Endothelial cell of umbilical vein (primary cell): Measurements from ENCODE around the gene ATN1. TPM values are rescaled to one million over a fixed set of nuclear protein-coding genes. Genes with fewer than 3 reads are reported as not detected.

Source experiments
- BruUV-seq: library from RNA; stranded (reverse); fragments of 400-500 nt; replicated peaks from 2 replicates; lab custom pipeline; 2021; lab: Mats Ljungman, UMichigan
- CTCF ChIA-PET: fragments of 300-600, 350-600 bp; sonication (Branson Sonifier 250); formaldehyde crosslinking; loops from one replicate; lab custom pipeline; 2021; ENCODE audit warnings: antibody characterized with exemption, inconsistent platforms; lab: Charles Lee
- POLR2A ChIA-PET: fragments of 300-600, 350-600 bp; sonication (Branson Sonifier 250); formaldehyde crosslinking; loops from one replicate; lab custom pipeline; 2021; ENCODE audit warnings: antibody characterized with exemption, inconsistent platforms; lab: Charles Lee
- DNase-seq: peaks from one replicate; pipeline ENCODE4 v3.0.0-alpha.2; 2011; ENCODE audit warnings: low read depth, low spot score
- FAIRE-seq: peaks from 2 replicates; lab custom pipeline; 2011; peaks lifted over from hg19 to GRCh38; lab: Jason Lieb, UNC
- H2AFZ ChIP-seq: 2 replicates; pipeline ENCODE4 v1.6.0; 2012; ENCODE audit warnings: low read depth, low read length, control low read depth, inconsistent platforms
- H3K27ac ChIP-seq: 2 replicates; pipeline ENCODE4 v1.5.1; 2011; ENCODE audit warnings: low read depth, mild to moderate bottlenecking, control low read depth, low read length, moderate library complexity; ENCODE audit not compliant: insufficient read depth
- H3K27me3 ChIP-seq, 2 experiments: 2 replicates each; pipeline versions ENCODE4 v1.6.0 to v1.6.1; 2011; ENCODE audit warnings: low read length in 2 of 2, mixed read lengths in 1 of 2; ENCODE audit not compliant: control insufficient read depth in 2 of 2, insufficient read depth in 2 of 2
- H3K36me3 ChIP-seq, 2 experiments: 2 replicates in 1 of 2; 3 replicates in 1 of 2; pipeline ENCODE4 v1.5.1; 2011; ENCODE audit warnings: low read length in 2 of 2, mild to moderate bottlenecking in 1 of 2, moderate library complexity in 1 of 2; ENCODE audit not compliant: control insufficient read depth in 2 of 2, insufficient read depth in 2 of 2; ENCODE audit errors: extremely low read depth in 1 of 2
- H3K4me1 ChIP-seq: 3 replicates; pipeline ENCODE4 v1.5.1; 2011; ENCODE audit warnings: mild to moderate bottlenecking, low read length; ENCODE audit not compliant: control insufficient read depth, insufficient read depth; ENCODE audit errors: extremely low read depth
- H3K4me2 ChIP-seq: 2 replicates; pipeline ENCODE4 v1.6.1; 2011; ENCODE audit warnings: low read length, control low read depth, mixed read lengths; ENCODE audit not compliant: insufficient read depth
- H3K4me3 ChIP-seq, 3 experiments: fragments of 200-600 bp in 1 of 3; sonication (generic), shearing (Covaris generic) in 1 of 3; replicated peaks in 1 of 3; 2 replicates each; pipeline ENCODE4 v1.5.1; 2011 to 2016; ENCODE audit warnings: control low read depth in 3 of 3, low read length in 3 of 3, mild to moderate bottlenecking in 2 of 3, inconsistent platforms in 1 of 3, low read depth in 1 of 3, moderate library complexity in 1 of 3; ENCODE audit not compliant: insufficient read depth in 1 of 3
- H3K79me2 ChIP-seq: 2 replicates; pipeline ENCODE4 v1.6.0; 2012; ENCODE audit warnings: low read length, inconsistent platforms; ENCODE audit not compliant: control insufficient read depth, insufficient read depth
- H3K9ac ChIP-seq: replicated peaks from 2 replicates; pipeline ENCODE3; 2011; ENCODE audit warnings: low read length, control low read depth; ENCODE audit not compliant: insufficient read depth; ENCODE audit errors: extremely low read depth
- H3K9me1 ChIP-seq: replicated peaks from 3 replicates; pipeline ENCODE4 v1.6.0; 2011; ENCODE audit warnings: mild to moderate bottlenecking, low read length; ENCODE audit not compliant: control insufficient read depth, insufficient read depth; ENCODE audit errors: extremely low read depth
- H3K9me3 ChIP-seq: replicated peaks from 2 replicates; pipeline ENCODE4 v1.5.1; 2012; ENCODE audit warnings: low read length, inconsistent platforms; ENCODE audit not compliant: control insufficient read depth, insufficient read depth
- H4K20me1 ChIP-seq: replicated peaks from 2 replicates; pipeline ENCODE3; 2011; ENCODE audit warnings: mild to moderate bottlenecking, low read length; ENCODE audit not compliant: control insufficient read depth, insufficient read depth; ENCODE audit errors: extremely low read depth
- CTCF ChIP-seq, 2 donors: IDR thresholded peaks; 1 replicate in 1 of 2; 2 replicates in 1 of 2; pipeline ENCODE4 v1.5.1; 2011; ENCODE audit warnings: low read length in 2 of 2, mild to moderate bottlenecking in 2 of 2, moderate library complexity in 2 of 2, control low read depth in 1 of 2, inconsistent platforms in 1 of 2, low read depth in 1 of 2; ENCODE audit not compliant: insufficient read depth in 1 of 2; ENCODE audit errors: extremely low read depth in 1 of 2
- EZH2 ChIP-seq: IDR thresholded peaks from 2 replicates; pipeline ENCODE4 v1.6.1; 2012; ENCODE audit warnings: borderline replicate concordance, low read depth, mild to moderate bottlenecking, moderate library complexity, low read length, inconsistent platforms; ENCODE audit not compliant: severe bottlenecking
- FOS ChIP-seq: IDR thresholded peaks from 2 replicates; pipeline ENCODE4 v1.6.1; 2011; ENCODE audit warnings: mild to moderate bottlenecking, low read length, moderate library complexity, borderline replicate concordance; ENCODE audit not compliant: insufficient read depth
- GATA2 ChIP-seq: IDR thresholded peaks from 2 replicates; pipeline ENCODE4 v1.7.0; 2011; ENCODE audit warnings: low read depth, mild to moderate bottlenecking, moderate library complexity, mixed read lengths, low read length; ENCODE audit not compliant: insufficient read length, insufficient read depth
- JUN ChIP-seq: IDR thresholded peaks from 2 replicates; pipeline ENCODE4 v1.6.1; 2011; ENCODE audit warnings: borderline replicate concordance, low read depth; ENCODE audit not compliant: insufficient read length, insufficient read depth
- MAX ChIP-seq: IDR thresholded peaks from 2 replicates; pipeline ENCODE4 v1.6.1; 2011; ENCODE audit not compliant: insufficient read depth, insufficient read length
- MYC ChIP-seq: IDR thresholded peaks from one replicate; pipeline ENCODE4 v1.6.1; 2011; ENCODE audit warnings: mild to moderate bottlenecking, low read depth, low read length
- POLR2A ChIP-seq: IDR thresholded peaks from 2 replicates; pipeline ENCODE4 v1.6.1; 2012; ENCODE audit warnings: low read depth, mild to moderate bottlenecking, control low read depth, low read length
- POLR2AphosphoS5 ChIP-seq: IDR thresholded peaks from 2 replicates; pipeline ENCODE4 v1.6.1; 2012; ENCODE audit warnings: low read depth, mild to moderate bottlenecking, control low read depth, low read length, moderate library complexity; ENCODE audit not compliant: insufficient read depth
- dilution Hi-C: fragments of 300-500 bp; cut with MboI; formaldehyde crosslinking; loops from one replicate; pipeline ENCODE4 v1.15.0; 2019; ENCODE audit warnings: low sequenced_read_pairs; ENCODE audit not compliant: extremely low pct_ligation_motif_present
- intact Hi-C: fragments of 100-400 bp; cut with micrococcal nuclease; formaldehyde crosslinking; loops from one replicate; pipeline ENCODE4 v1.10.0; 2022
- polyA plus RNA-seq, 4 experiments: library from polyadenylated mRNA; depleted of rRNA in 3 of 4; stranded (reverse) in 3 of 4; unstranded in 1 of 4; fragments of >200 nt; gene quantifications; 2 replicates each; pipeline versions ENCODE4 v1.2.1 to v1.2.3, GENCODE V29; 2011 to 2012; ENCODE audit warnings: missing spikeins in 1 of 4
- total RNA-seq: library from RNA; stranded (reverse); gene quantifications from 2 replicates; pipeline ENCODE4 v1.2.3, GENCODE V29; 2021

ATN1 gene
- total and polyA plus RNA-seq, 2 donors (not counting 3 experiments of a cell fraction or from before 2014, with no cell fraction given): 46.4 to 117 TPM

GRCh38 chr12:6890789-6891645 is 36.7 kb upstream of the ATN1 start:
- Histone ChIP-seq H2AFZ (peak overlapping the region; percentile 91), H3K4me2 (peak overlapping the region; percentile 94), H3K9me3 (no peaks in the 10 kb centered on the region), H3K36me3 (no peaks in the 10 kb centered on the region), H3K9me1 (no peaks in the 10 kb centered on the region), H3K27ac (peak overlapping the region; percentile 96), H3K4me1 (peaks cover 10% of the 10 kb centered on the region), H4K20me1 (no peaks in the 10 kb centered on the region), H3K4me3 (peak overlapping the region; percentile 36 to 67 (median 46)), H3K79me2 (no peaks in the 10 kb centered on the region), H3K9ac (peak overlapping the region; percentile 83), H3K27me3 (no peaks in the 10 kb centered on the region)
- dilution Hi-C loops (no loop called here), intact Hi-C loops (loop anchor here (1.0 kb wide), 3 partner anchors 13 to 33 kb away; partner anchors contain the start of genes LRRC23 and SPSB2)
- peak; percentile 96 for FAIRE-seq
- DNase-seq: peak; percentile 98
- ChIA-PET CTCF (interaction anchor here (0.7 to 2.4 kb wide), 28 partner anchors 9 to 337 kb away, joined by 3 to 74 read pairs (median 4); partner anchors contain the start of genes PTMS, SPSB2 and USP5), POLR2A (interaction anchor here (0.7 to 2.2 kb wide), 7 partner anchors 9 to 167 kb away, joined by 3 to 22 read pairs (median 5); partner anchors contain the start of genes C12orf57, COPS7A, RNU7-1 and SPSB2)
- TF ChIP-seq POLR2A: peak; percentile 93
- TF ChIP-seq MAX: peak; percentile 90
- TF ChIP-seq EZH2: no peak
- TF ChIP-seq CTCF (IDR thresholded peaks at IDR 0.05; ENCODE audit: extremely low read depth in 1 of 2, insufficient read depth in 1 of 2, low read depth in 1 of 2, low read length in 2 of 2): peak; percentile 83 to 89
- no peak for TF ChIP-seq FOS
- TF ChIP-seq POLR2AphosphoS5: peak; percentile 98
- TF ChIP-seq GATA2: no peak
- TF ChIP-seq JUN: no peak
- no peak for TF ChIP-seq MYC
- TSS peak; percentile 62 for BruUV-seq
